HG02798 (cell line): ENCODE data around the gene TBKBP1.

ENCODE experiments used
- ATAC-seq: cut with Tn5 transposase; IDR thresholded peaks from one replicate; pipeline ENCODE4 v1.9.1; 2021; ENCODE audit warnings: mild to moderate bottlenecking; ENCODE audit not compliant: unreplicated experiment, poor library complexity

TBKBP1 gene

DNA sequence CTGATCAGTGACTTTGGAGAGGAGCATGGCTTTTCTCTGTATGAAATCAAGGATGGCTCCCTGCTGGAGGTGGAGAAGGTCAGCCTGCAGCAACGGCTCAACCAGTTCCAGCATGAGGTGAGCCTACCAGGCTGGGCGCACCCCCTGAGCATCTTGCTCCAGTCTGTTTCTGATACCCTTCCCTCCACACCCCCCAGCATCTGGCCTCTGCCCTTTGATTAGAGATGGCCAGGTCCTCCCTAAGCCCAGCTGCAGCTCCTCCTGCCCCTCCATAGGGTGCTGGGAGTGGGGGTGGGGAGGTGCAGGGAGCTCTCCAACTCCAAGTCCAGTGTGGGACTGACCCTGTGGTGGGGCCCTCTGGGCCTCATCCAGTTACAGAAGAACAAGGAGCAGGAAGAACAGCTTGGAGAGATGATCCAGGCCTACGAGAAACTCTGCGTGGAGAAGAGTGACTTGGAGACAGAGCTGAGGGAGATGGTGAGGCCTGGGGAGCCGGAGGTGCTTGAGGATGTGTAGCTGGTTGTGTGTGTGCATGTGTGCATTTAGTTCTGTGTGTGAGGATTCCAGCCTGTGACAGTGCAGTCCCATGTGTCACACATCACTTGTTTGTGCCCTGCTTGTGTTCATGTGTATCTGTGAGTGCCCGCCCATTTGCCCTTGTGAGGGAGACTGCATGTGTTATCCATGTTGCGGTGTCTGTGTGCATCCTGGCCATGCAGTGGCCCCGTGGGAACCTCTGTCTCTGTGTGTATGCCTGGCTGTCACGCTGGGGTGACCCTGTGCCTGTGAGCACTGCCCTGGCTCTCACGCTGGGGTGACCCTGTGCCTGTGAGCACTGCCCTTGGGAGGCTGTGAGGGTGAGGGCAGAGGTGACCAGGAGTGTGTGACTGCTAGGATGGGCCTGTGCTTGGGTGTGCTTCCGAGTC is 3.0 kb downstream of the TBKBP1 start:
- no peak for ATAC-seq

DNA sequence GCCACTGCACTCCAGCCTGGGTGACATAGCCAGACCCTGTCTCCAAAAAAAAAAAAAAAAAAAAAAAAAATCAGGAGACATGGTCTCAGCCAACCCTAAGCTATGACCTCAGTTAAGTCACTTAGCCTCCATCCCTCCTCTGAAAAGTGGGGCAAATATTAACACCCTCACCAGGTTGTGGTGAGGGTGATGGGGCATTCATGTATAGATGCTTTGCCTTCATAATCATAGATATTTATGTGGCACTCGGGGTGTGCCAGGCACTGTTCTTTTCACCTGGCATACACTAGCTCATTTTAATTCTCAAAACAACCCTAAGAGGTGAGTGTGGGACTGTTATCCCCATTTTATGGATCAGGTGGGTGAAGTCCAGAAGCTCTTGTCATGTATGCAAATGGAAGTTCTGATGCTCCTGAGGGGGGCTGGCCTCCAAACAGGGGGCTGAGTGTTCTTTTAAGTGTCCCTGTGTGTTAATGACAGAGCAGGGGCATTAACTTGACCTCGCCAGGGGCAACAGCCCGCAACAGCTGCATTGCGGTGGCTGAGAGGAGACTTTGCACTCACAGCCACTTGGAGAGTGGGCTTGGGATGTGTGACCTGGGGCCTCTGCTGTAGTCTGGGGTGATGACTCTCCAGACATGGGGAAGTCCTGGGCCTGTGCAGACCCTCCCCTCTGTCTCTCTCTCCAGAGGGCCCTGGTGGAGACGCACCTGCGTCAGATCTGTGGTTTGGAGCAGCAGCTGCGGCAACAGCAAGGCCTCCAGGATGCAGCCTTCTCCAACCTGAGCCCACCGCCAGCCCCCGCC is 4.1 kb downstream of the TBKBP1 start:
- no peak for ATAC-seq

- no peak for ATAC-seq
Observed at GRCh38 chr17:47698749-47699535, 5.0 kb downstream of the TBKBP1 start.

DNA sequence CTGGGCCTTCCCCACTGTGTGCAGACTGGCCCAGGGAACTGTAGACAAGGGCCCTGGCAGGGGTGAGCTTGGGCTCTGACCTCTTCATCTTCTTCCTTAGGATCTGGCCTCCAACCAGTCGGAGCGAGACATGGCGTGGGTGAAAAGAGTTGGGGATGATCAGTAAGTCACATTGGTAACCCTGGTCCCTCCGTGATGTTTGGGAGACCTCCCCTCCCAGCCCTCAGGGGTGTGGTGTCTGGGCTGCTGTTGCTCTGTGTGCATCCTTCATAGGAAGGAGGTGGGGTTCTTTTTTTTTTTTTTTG is 5.5 kb downstream of the TBKBP1 start:
- no peak for ATAC-seq

DNA sequence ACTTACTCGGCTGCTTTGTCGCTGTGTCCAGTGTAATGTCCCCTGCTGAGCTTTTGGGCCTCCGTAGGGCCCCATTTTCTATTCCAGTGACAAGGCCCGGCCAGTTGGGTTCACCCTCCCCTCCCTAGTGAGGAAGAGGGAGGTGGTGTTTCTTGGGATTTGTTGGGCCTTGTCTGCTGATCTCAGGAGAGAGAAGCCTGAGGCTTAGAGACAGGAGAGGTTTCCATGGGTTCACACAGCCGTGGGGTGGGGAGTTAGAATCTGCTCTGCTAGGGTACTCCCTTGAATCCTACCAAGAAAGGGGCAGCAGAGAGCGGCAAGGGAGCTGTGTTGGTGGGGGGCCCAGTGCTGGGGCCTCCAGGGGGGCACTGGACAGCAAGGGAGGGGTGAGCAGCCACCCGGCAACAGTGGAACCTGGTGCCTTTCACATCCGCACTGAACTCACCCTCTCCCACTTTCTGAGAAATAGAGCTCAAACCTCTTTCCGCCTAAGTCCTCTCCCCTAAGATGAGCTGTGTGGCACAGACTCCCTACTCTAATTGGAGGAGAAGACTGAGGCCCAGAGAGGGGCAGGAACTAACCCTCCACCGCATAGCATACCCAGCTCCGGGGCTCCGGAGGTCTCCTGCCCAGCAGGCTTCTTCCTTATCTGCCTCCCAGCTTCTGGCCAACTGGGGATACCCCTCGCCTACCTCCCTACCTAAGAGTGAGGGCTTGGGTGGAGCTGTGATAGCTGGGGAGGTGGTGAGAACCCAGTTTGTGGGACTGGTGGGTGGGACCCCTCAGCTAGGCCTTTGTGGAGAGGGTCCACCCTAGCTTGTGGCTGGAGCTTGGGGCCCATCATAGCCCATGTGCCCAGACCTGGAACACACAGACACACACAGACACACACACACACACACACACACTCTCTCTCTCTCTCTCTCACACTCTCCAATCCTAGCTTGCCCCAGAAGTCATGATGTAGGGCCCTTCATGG is 6.8 kb downstream of the TBKBP1 start:
- no peak for ATAC-seq

- ATAC-seq: no peak
Observed at GRCh38 chr17:47701608-47702007, 7.6 kb downstream of the TBKBP1 start.

- ATAC-seq: no peak
Observed at GRCh38 chr17:47702391-47702995, 8.5 kb downstream of the TBKBP1 start.

GRCh38 chr17:47703191-47703591 is 9.2 kb downstream of the TBKBP1 start:
- no peak for ATAC-seq

- ATAC-seq: no peak
Observed at GRCh38 chr17:47703671-47704070, 9.7 kb downstream of the TBKBP1 start.

- ATAC-seq: no peak
Observed at GRCh38 chr17:47704116-47704515, 10.2 kb downstream of the TBKBP1 start.

DNA sequence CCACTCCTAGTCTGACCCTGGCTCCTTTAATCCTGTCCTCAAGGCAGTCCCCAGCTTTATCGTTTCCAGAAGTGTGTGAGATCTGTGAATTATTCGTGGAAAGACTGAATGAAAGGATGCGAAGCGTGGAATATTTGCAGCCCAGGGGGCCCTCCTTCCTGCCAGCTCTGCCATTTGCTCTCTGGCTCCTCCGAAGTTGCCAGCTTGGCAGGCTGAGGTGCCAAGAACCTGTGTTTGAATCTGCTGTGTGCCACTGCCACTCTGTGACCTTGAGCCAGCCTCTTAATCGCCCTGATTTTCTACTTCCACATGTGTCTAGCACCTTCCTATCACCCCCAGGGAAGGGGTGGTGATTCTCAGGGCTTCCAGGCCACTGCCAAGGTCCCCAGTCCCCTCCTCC is 10.8 kb downstream of the TBKBP1 start:
- no peak for ATAC-seq

GRCh38 chr17:47705536-47706530 is 11.9 kb downstream of the TBKBP1 start:
- ATAC-seq: no peak

GRCh38 chr17:47707056-47707804 is 13.3 kb downstream of the TBKBP1 start:
- no peak for ATAC-seq

- no peak for ATAC-seq
Observed at GRCh38 chr17:47707884-47708283, 13.9 kb downstream of the TBKBP1 start.

DNA sequence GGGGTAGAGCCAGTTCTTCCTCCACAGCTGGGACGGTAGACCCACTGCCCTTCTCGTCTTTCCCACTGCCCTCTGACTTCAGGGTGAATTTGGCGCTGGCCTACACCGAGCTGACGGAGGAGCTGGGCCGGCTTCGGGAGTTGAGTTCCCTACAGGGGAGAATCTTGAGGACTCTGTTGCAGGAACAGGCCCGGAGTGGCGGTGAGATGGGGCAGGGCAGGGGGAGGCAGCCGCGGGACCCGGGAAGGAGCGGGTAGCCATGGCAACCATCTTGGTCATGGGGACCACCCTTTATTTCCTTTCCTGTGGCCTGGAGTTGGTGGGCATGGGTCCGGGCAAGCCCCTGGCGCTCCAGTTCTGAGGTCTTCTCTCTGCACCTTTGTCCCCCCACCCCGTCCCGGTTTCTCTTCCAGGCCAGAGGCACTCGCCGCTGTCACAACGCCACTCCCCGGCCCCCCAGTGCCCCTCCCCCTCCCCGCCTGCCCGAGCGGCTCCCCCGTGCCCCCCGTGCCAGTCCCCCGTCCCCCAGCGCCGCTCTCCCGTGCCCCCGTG is 14.4 kb downstream of the TBKBP1 start:
- no peak for ATAC-seq

- no peak for ATAC-seq
Observed at GRCh38 chr17:47708864-47709541, 15.0 kb downstream of the TBKBP1 start.

DNA sequence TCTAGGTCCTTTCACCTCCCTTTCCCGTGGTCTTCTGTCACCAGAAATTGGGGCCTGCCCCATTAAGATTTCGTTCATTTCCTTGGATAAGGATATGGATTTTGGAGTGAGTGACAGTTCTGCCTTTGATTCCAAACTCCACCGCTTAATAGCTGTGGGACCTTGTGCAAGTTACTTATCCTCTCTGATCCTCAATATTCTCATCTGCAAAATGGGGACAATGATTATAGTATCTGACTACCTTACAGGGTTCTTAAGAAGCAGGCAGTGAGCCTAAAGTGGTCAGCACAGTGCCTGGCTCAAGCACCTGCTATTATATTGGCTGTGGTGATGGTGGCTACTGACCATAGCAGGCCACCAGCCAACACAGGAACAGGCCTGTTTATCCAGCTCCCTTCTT is 15.6 kb downstream of the TBKBP1 start:
- no peak for ATAC-seq
